GM23338 (cell line): ENCODE measurements around the gene IFTAP. TPM values are rescaled to one million over a fixed set of nuclear protein-coding genes. Genes with fewer than 3 reads are reported as not detected.
A peak's percentile ranks its signal among the peaks of the same experiment; 100 is the strongest.
"Not testable (repeated sequence)": the region's sequence is repeated elsewhere in the genome, so short reads cannot be mapped to it uniquely, and the experiment has no call there.

ENCODE experiments used
- ATAC-seq: fragments of 200-7000 bp; cut with Tn5 transposase; 3 replicates; pipeline ENCODE4 v1.9.1; 2020
- DNase-seq: peaks from one replicate; pipeline ENCODE4 v3.0.0-alpha.2; 2015; ENCODE audit warnings: low spot score
- H2AFZ ChIP-seq: fragments of 200-600 bp; sonication (generic); 2 replicates; pipeline ENCODE4 v1.8.0; 2016; ENCODE audit warnings: antibody characterized with exemption, mild to moderate bottlenecking, moderate library complexity
- H3F3A ChIP-seq: fragments of 200-600 bp; sonication (generic); replicated peaks from 2 replicates; pipeline ENCODE4 v1.8.0; 2017; ENCODE audit warnings: antibody characterized with exemption, mixed run types, low read depth
- H3K27ac ChIP-seq: fragments of 200-600 bp; sonication (generic); 2 replicates; pipeline ENCODE4 v1.6.1; 2016; ENCODE audit warnings: low read depth
- H3K27me3 ChIP-seq: fragments of 200-600 bp; sonication (generic); 2 replicates; pipeline ENCODE4 v1.8.0; 2016; ENCODE audit warnings: mild to moderate bottlenecking, mixed run types, moderate library complexity; ENCODE audit not compliant: insufficient read depth
- H3K36me3 ChIP-seq: fragments of 200-600 bp; sonication (generic); 2 replicates; pipeline ENCODE4 v1.8.0; 2016; ENCODE audit warnings: mild to moderate bottlenecking; ENCODE audit not compliant: insufficient read depth
- H3K4me1 ChIP-seq: fragments of 200-600 bp; sonication (generic); 2 replicates; pipeline ENCODE4 v1.8.0; 2016; ENCODE audit warnings: mild to moderate bottlenecking, moderate library complexity; ENCODE audit not compliant: insufficient read depth
- H3K4me2 ChIP-seq: fragments of 200-600 bp; sonication (generic); 2 replicates; pipeline ENCODE4 v1.7.1; 2017; ENCODE audit warnings: mixed run types
- H3K4me3 ChIP-seq: fragments of 200-600 bp; sonication (generic); 2 replicates; pipeline ENCODE4 v1.6.1; 2016; ENCODE audit warnings: mixed run types
- H3K79me2 ChIP-seq: fragments of 200-600 bp; sonication (generic); replicated peaks from 2 replicates; pipeline ENCODE4 v1.8.0; 2017; ENCODE audit warnings: mild to moderate bottlenecking; ENCODE audit not compliant: insufficient read depth
- H3K9me2 ChIP-seq: fragments of 200-600 bp; sonication (generic); 2 replicates; pipeline ENCODE4 v1.8.0; 2017; ENCODE audit not compliant: insufficient read depth
- H4K20me1 ChIP-seq: fragments of 200-600 bp; sonication (generic); replicated peaks from 2 replicates; pipeline ENCODE4 v1.8.0; 2017; ENCODE audit warnings: mild to moderate bottlenecking; ENCODE audit not compliant: insufficient read depth
- H3K27ac Mint-ChIP-seq: 2 replicates; pipeline ENCODE4 v1.8.0; 2020; ENCODE audit warnings: inconsistent platforms, mild to moderate bottlenecking, moderate library complexity, mixed read lengths
- H3K27me3 Mint-ChIP-seq: 3 replicates; pipeline ENCODE4 v1.8.0; 2022; ENCODE audit warnings: low read depth, mild to moderate bottlenecking, moderate library complexity, mixed read lengths, inconsistent platforms; ENCODE audit not compliant: insufficient read depth, poor library complexity
- H3K36me3 Mint-ChIP-seq: 3 replicates; pipeline ENCODE4 v1.8.0; 2021; ENCODE audit warnings: low read depth, mild to moderate bottlenecking, inconsistent platforms, moderate library complexity, mixed read lengths
- H3K4me1 Mint-ChIP-seq: 3 replicates; pipeline ENCODE4 v1.8.0; 2020; ENCODE audit warnings: mild to moderate bottlenecking, inconsistent platforms, mixed read lengths
- H3K4me3 Mint-ChIP-seq: 3 replicates; pipeline ENCODE4 v1.8.0; 2021; ENCODE audit warnings: moderate library complexity, mild to moderate bottlenecking, inconsistent platforms, mixed read lengths
- H3K9me3 Mint-ChIP-seq: 3 replicates; pipeline ENCODE4 v1.8.0; 2020; ENCODE audit warnings: moderate library complexity, mild to moderate bottlenecking, inconsistent platforms, mixed read lengths
- CREB1 ChIP-seq: fragments of 250-450 bp; sonication (Bioruptor Pico); IDR thresholded peaks from 2 replicates; pipeline ENCODE4 v1.5.0; 2020; ENCODE audit warnings: low read depth, mild to moderate bottlenecking, moderate library complexity
- CTCF ChIP-seq, 2 experiments: fragments of 200-600 bp in 1 of 2; sonication (generic) in 1 of 2; conservative IDR thresholded peaks; 2 replicates each; pipeline versions ENCODE4 v1.5.1 to v1.6.1; 2016 to 2017; ENCODE audit warnings: antibody characterized with exemption in 2 of 2, low read depth in 2 of 2, mild to moderate bottlenecking in 2 of 2, moderate library complexity in 1 of 2
- ETS1 ChIP-seq: IDR thresholded peaks from 2 replicates; pipeline ENCODE4 v1.6.1; 2016; ENCODE audit warnings: antibody characterized with exemption
- EZH2phosphoT487 ChIP-seq: fragments of 200-600 bp; sonication (generic); IDR thresholded peaks from one replicate; pipeline ENCODE4 v1.8.1; 2018; ENCODE audit warnings: antibody characterized with exemption; ENCODE audit not compliant: unreplicated experiment
- JUNB ChIP-seq: IDR thresholded peaks from one replicate; pipeline ENCODE4 v1.6.1; 2016; ENCODE audit warnings: antibody characterized with exemption; ENCODE audit not compliant: unreplicated experiment
- NANOG ChIP-seq: IDR thresholded peaks from 2 replicates; pipeline ENCODE4 v1.6.1; 2016; ENCODE audit warnings: antibody characterized with exemption, borderline replicate concordance
- POLR2AphosphoS5 ChIP-seq: IDR thresholded peaks from 2 replicates; pipeline ENCODE4 v1.6.1; 2016; ENCODE audit warnings: antibody characterized with exemption, low read depth
- REST ChIP-seq: IDR thresholded peaks from one replicate; pipeline ENCODE4 v1.6.1; 2018; ENCODE audit warnings: antibody characterized with exemption; ENCODE audit not compliant: unreplicated experiment
- ZNF114 ChIP-seq: fragments of 250-450 bp; sonication (Bioruptor Pico); IDR thresholded peaks from 2 replicates; pipeline ENCODE4 v1.5.0; 2020; ENCODE audit warnings: mild to moderate bottlenecking, moderate library complexity
- polyA plus RNA-seq: library from polyadenylated mRNA; unstranded; fragments of >200 nt; fragmentation: Nextera tagmentation; extraction: Ambion mirVana; gene quantifications from 2 replicates; pipeline ENCODE4 v1.2.1, GENCODE V29; 2016
- total RNA-seq: library from RNA; depleted of rRNA; stranded (reverse); fragments of >200 nt; shearing (Covaris generic); gene quantifications from 2 replicates; pipeline ENCODE4 v1.2.3, GENCODE V29; 2014

Gene IFTAP
- total and polyA plus RNA-seq, 2 experiments from 2014 or later = 17.1 to 39.1 TPM

GRCh38 chr11:36550385-36551115 is 43.8 kb upstream of the IFTAP start:
- Mint-ChIP-seq H3K27me3 (no peaks in the 10 kb centered on the region), H3K4me3 (no peak overlapping the region), H3K9me3 (peaks cover 5% of the 10 kb centered on the region; the same call in 1 of the 3 replicates), H3K4me1 (no peaks in the 10 kb centered on the region), H3K36me3 (no peaks in the 10 kb centered on the region), H3K27ac (no peak overlapping the region)
- no peak overlapping the region for H2AFZ ChIP-seq
- H3K9me2 ChIP-seq = no peaks in the 10 kb centered on the region
- H3F3A ChIP-seq = no peaks in the 10 kb centered on the region
- H3K4me2 ChIP-seq = no peak overlapping the region
- TF ChIP-seq REST (no peak), CREB1 (no peak), NANOG (no peak), JUNB (no peak), POLR2AphosphoS5 (no peak), ZNF114 (CRISPR knock-in tag) (no peak), ETS1 (no peak), CTCF (conservative IDR thresholded peaks at IDR 0.05; ENCODE audit: low read depth in 2 of 2) (no peak), EZH2phosphoT487 (no peak)
- H3K4me1 ChIP-seq = no peaks in the 10 kb centered on the region
- no peak for DNase-seq
- H3K27me3 ChIP-seq = no peaks in the 10 kb centered on the region
- no peak overlapping the region for H3K27ac ChIP-seq
- H4K20me1 ChIP-seq = no peaks in the 10 kb centered on the region
- ATAC-seq = no peak
- no peak overlapping the region for H3K4me3 ChIP-seq
- no peaks in the 10 kb centered on the region for H3K36me3 ChIP-seq
- no peaks in the 10 kb centered on the region for H3K79me2 ChIP-seq

GRCh38 chr11:36557390-36557789 is 36.9 kb upstream of the IFTAP start:
- H4K20me1 ChIP-seq, ATAC-seq, H3K27ac Mint-ChIP-seq, H3K4me1 Mint-ChIP-seq, H3K79me2 ChIP-seq, H3K36me3 Mint-ChIP-seq, H3K27me3 Mint-ChIP-seq, H3K27me3 ChIP-seq, H3K27ac ChIP-seq, H3K9me2 ChIP-seq, H3K4me3 Mint-ChIP-seq, H3K4me1 ChIP-seq, H3F3A ChIP-seq, H3K36me3 ChIP-seq: not testable (repeated sequence)
- DNase-seq = peak; percentile 22
- Histone ChIP-seq H3K4me2 (peak overlapping the region; percentile 7; the same call in 1 of the 2 replicates), H2AFZ (peak overlapping the region; percentile 64; the same call in 1 of the 2 replicates), H3K4me3 (peak overlapping the region; percentile 36)
- H3K9me3 Mint-ChIP-seq = peaks cover 12% of the 10 kb centered on the region
